ENCODE data around the gene SKOR1. TPM values are rescaled to one million over a fixed set of nuclear protein-coding genes. Genes with fewer than 3 reads are reported as not detected.

SKOR1 gene
- total and polyA plus RNA-seq, 10 of the 15 experiments (the other 5 are each of a cell fraction or from before 2014, with no cell fraction given) = 0.04 to 0.36 (median 0.10) TPM; not detected in 4

DNA sequence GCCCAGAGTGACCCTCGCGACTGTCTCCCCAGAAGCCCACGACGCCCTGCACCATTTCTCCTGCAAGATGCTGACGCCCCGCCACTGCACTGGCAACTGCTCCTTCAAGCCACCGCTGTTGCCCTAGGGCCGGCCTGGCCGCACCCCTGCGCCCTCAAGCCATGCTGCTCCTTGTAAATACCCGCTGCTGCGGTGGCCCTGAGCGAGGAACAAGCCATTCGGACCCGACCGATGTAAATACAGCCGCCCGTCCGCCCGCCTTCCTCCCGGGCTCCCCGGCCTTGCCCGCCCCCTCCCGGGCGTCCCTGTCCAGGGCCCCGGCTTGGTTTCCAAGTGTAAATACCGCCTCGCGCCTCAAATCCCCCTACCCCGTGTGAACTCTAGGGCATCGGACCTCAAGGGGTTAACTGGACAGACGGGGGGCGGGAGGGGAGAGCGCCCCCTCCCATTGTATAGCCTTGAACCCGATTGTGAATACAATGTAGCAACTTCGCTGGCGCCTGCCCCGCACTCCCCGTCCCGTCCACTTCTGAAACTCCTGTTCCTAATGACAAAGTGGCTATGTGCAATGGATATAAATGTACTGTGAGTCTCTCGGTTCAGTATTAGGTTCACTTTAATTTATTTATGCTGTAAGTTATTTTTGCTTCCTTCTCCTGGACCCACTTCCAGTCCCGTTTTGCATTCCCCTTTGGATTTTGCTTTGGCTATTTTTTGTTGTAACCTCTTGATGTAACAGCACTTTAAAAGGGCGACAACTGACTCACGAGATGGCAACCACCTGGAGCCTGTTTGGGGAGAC, 8.6 kb downstream of the SKOR1 start:
- no peaks in the 10 kb centered on the region; the same call in 1 of the 2 replicates for H4K20me1 ChIP-seq (ENCODE audit: control insufficient read depth, insufficient read depth)
- SMC1A ChIA-PET (ENCODE audit: uncharacterized antibody, unreplicated experiment) = interaction anchor here (1.2 to 4.2 kb wide), 5 partner anchors 47 to 377 kb away, joined by 3 to 50 read pairs (median 17); no protein-coding TSS in a partner anchor
- TF ChIP-seq BHLHE40 (IDR thresholded peaks at IDR 0.05; ENCODE audit: borderline replicate concordance in 1 of 2, low read depth in 2 of 2, low read length in 1 of 2) = 0 out of 4 replicates have a peak, but pooled peaks of 1 of the 2 experiments have one; percentile 16
- TF ChIP-seq, protein P1, sequence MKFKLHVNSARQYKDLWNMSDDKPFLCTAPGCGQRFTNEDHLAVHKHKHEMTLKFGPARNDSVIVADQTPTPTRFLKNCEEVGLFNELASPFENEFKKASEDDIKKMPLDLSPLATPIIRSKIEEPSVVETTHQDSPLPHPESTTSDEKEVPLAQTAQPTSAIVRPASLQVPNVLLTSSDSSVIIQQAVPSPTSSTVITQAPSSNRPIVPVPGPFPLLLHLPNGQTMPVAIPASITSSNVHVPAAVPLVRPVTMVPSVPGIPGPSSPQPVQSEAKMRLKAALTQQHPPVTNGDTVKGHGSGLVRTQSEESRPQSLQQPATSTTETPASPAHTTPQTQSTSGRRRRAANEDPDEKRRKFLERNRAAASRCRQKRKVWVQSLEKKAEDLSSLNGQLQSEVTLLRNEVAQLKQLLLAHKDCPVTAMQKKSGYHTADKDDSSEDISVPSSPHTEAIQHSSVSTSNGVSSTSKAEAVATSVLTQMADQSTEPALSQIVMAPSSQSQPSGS (IDR thresholded peaks at IDR 0.05; ENCODE audit: low read length) = no peak
- TF ChIP-seq RAD21 (IDR thresholded peaks at IDR 0.05; ENCODE audit: insufficient read depth, low read depth, low read length) = peak; percentile 76
- TF ChIP-seq IRF5 (IDR thresholded peaks at IDR 0.05; ENCODE audit: borderline replicate concordance) = no peak
- no peak for TF ChIP-seq RFX5 (IDR thresholded peaks at IDR 0.05; ENCODE audit: low read depth, low read length)
- TF ChIP-seq JUNB (IDR thresholded peaks at IDR 0.05) = 0 out of 2 replicates have a peak, but pooled peaks have one; percentile 42
- 0 out of 2 replicates have a peak, but pooled peaks have one; percentile 49 for TF ChIP-seq YY1 (IDR thresholded peaks at IDR 0.05; ENCODE audit: low read depth, low read length)
- peak; percentile 54; the same call in 1 of the 2 replicates for TF ChIP-seq SMC3 (IDR thresholded peaks at IDR 0.05; ENCODE audit: borderline replicate concordance, low read length)
- no peak for TF ChIP-seq TARDBP (IDR thresholded peaks at IDR 0.05; ENCODE audit: borderline replicate concordance)
- TF ChIP-seq RELB (IDR thresholded peaks at IDR 0.05; ENCODE audit: low read depth) = no peak
- TF ChIP-seq, protein P2, sequence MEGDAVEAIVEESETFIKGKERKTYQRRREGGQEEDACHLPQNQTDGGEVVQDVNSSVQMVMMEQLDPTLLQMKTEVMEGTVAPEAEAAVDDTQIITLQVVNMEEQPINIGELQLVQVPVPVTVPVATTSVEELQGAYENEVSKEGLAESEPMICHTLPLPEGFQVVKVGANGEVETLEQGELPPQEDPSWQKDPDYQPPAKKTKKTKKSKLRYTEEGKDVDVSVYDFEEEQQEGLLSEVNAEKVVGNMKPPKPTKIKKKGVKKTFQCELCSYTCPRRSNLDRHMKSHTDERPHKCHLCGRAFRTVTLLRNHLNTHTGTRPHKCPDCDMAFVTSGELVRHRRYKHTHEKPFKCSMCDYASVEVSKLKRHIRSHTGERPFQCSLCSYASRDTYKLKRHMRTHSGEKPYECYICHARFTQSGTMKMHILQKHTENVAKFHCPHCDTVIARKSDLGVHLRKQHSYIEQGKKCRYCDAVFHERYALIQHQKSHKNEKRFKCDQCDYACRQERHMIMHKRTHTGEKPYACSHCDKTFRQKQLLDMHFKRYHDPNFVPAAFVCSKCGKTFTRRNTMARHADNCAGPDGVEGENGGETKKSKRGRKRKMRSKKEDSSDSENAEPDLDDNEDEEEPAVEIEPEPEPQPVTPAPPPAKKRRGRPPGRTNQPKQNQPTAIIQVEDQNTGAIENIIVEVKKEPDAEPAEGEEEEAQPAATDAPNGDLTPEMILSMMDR (IDR thresholded peaks at IDR 0.05 in 2 of 3, conservative IDR thresholded peaks at IDR 0.05 in 1 of 3; ENCODE audit: control insufficient read depth in 2 of 3, extremely low read depth in 1 of 3, insufficient read depth in 1 of 3, low read depth in 3 of 3, low read length in 3 of 3) = peak; percentile 51 to 76 (median 76)
- TF ChIP-seq CBX5 (IDR thresholded peaks at IDR 0.05; ENCODE audit: low read depth) = no peak
- TF ChIP-seq EZH2 (IDR thresholded peaks at IDR 0.05; ENCODE audit: borderline replicate concordance, control insufficient read depth, low read depth, low read length) = 0 out of 2 replicates have a peak, but pooled peaks have one; percentile 0
- no TSS peak for BruUV-seq (replicated peaks)
- no peak overlapping the region for H3K9ac ChIP-seq (ENCODE audit: control insufficient read depth, insufficient read depth, low read length)
- H2AFZ ChIP-seq (ENCODE audit: control insufficient read depth, low read depth, low read length) = no peak overlapping the region
- in situ Hi-C loops (cut with MboI) (no loop called here), intact Hi-C loops (cut with micrococcal nuclease; ENCODE audit: unreplicated experiment) (loop anchor here (1.0 to 10.0 kb wide), 2 partner anchors 51 to 229 kb away; no protein-coding TSS in a partner anchor)
- H3K4me2 ChIP-seq (ENCODE audit: control insufficient read depth, insufficient read depth) = peak overlapping the region; percentile 98
- peaks cover 21 to 35% of the 10 kb centered on the region in 2 experiments for H3K27me3 ChIP-seq (replicated peaks in 1 of 2; ENCODE audit: control insufficient read depth in 2 of 2, insufficient read depth in 2 of 2, low read length in 1 of 2)
- FAIRE-seq (peak; percentile 81), DNase-seq (ENCODE audit: low read depth, low spot score) (no peak), ATAC-seq (peak; percentile 71)
- WGBS (ENCODE audit: insufficient coverage, insufficient replicate concordance, low lambda C conversion rate, missing lambda C conversion rate) = 5% methylated on average over 38 of the region's 44 CpGs
- no peaks in the 10 kb centered on the region for H3K79me2 ChIP-seq (ENCODE audit: control insufficient read depth, insufficient read depth, low read length)
- H3K4me3 ChIP-seq = peak overlapping the region; percentile 34; the same call in 1 of the 2 replicates
- POLR2A ChIA-PET = no interaction called here
- H3K4me1 ChIP-seq (ENCODE audit: control insufficient read depth, insufficient read depth, low read length) = peaks cover 19% of the 10 kb centered on the region
- CTCF ChIA-PET = interaction anchor here (0.6 to 4.6 kb wide), 8 partner anchors 30 to 603 kb away, joined by 3 to 111 read pairs (median 17); no protein-coding TSS in a partner anchor
- RAD21 ChIA-PET (ENCODE audit: unreplicated experiment) = interaction anchor here (0.5 to 4.1 kb wide), 7 partner anchors 50 to 591 kb away, joined by 3 to 26 read pairs (median 5); no protein-coding TSS in a partner anchor
- H3K27ac ChIP-seq (ENCODE audit: control insufficient read depth, insufficient read depth) = no peak overlapping the region
- no peaks in the 10 kb centered on the region; the same call in 1 of the 3 replicates for H3K9me3 ChIP-seq (replicated peaks; ENCODE audit: control insufficient read depth, insufficient read depth, low read length)
- H3K36me3 ChIP-seq (ENCODE audit: control insufficient read depth in 2 of 2, insufficient read depth in 2 of 2, low read length in 1 of 2) = no peaks in the 10 kb centered on the region

All from GM12878 (cell line).